GM21447 (cell line): ENCODE data around the gene MRGPRD.

Experiments used
- ATAC-seq: cut with Tn5 transposase; IDR thresholded peaks from one replicate; pipeline ENCODE4 v1.9.1; 2021; ENCODE audit not compliant: unreplicated experiment

MRGPRD gene

GRCh38 chr11:68948935-68949334 is 31.9 kb downstream of the MRGPRD start:
- no peak for ATAC-seq

GRCh38 chr11:68948496-68948895 is 32.3 kb downstream of the MRGPRD start:
- no peak for ATAC-seq

- no peak for ATAC-seq
Observed at GRCh38 chr11:68947151-68947550, 33.6 kb downstream of the MRGPRD start.

- ATAC-seq: no peak
Observed at GRCh38 chr11:68946416-68947090, 34.2 kb downstream of the MRGPRD start.

GRCh38 chr11:68942751-68943271 is 38.0 kb downstream of the MRGPRD start:
- no peak for ATAC-seq

- ATAC-seq: no peak
Observed at GRCh38 chr11:68942095-68942620, 38.6 kb downstream of the MRGPRD start.

- no peak for ATAC-seq
Observed at GRCh38 chr11:68941324-68942094, 39.3 kb downstream of the MRGPRD start.

- ATAC-seq: no peak
Observed at GRCh38 chr11:68940651-68941323, 40.0 kb downstream of the MRGPRD start.

GRCh38 chr11:68939583-68940555 is 40.9 kb downstream of the MRGPRD start:
- no peak for ATAC-seq

- ATAC-seq: no peak
Observed at GRCh38 chr11:68938816-68939582, 41.8 kb downstream of the MRGPRD start.

GRCh38 chr11:68938088-68938487 is 42.7 kb downstream of the MRGPRD start:
- ATAC-seq: no peak

- ATAC-seq: no peak
Observed at GRCh38 chr11:68936676-68937620, 43.8 kb downstream of the MRGPRD start.

- no peak for ATAC-seq
Observed at GRCh38 chr11:68936358-68936636, 44.5 kb downstream of the MRGPRD start.

GRCh38 chr11:68935516-68936357 is 45.0 kb downstream of the MRGPRD start:
- no peak for ATAC-seq

GRCh38 chr11:68935066-68935465 is 45.7 kb downstream of the MRGPRD start:
- no peak for ATAC-seq

GRCh38 chr11:68934666-68935065 is 46.1 kb downstream of the MRGPRD start:
- ATAC-seq: no peak

- no peak for ATAC-seq
Observed at GRCh38 chr11:68934321-68934645, 46.5 kb downstream of the MRGPRD start.
